GM23338 (cell line): ENCODE results near the gene VMP1.

Experiments used
- CREB1 ChIP-seq: fragments of 250-450 bp; sonication (Bioruptor Pico); IDR thresholded peaks from 2 replicates; pipeline ENCODE4 v1.5.0; 2020; ENCODE audit warnings: low read depth, mild to moderate bottlenecking, moderate library complexity
- EZH2 ChIP-seq: fragments of 200-600 bp; sonication (generic); IDR thresholded peaks from one replicate; pipeline ENCODE4 v1.8.0; 2017; ENCODE audit warnings: antibody characterized with exemption, mild to moderate bottlenecking, low read depth; ENCODE audit not compliant: unreplicated experiment
- EZH2phosphoT487 ChIP-seq: fragments of 200-600 bp; sonication (generic); IDR thresholded peaks from one replicate; pipeline ENCODE4 v1.8.1; 2018; ENCODE audit warnings: antibody characterized with exemption; ENCODE audit not compliant: unreplicated experiment
- JUNB ChIP-seq: IDR thresholded peaks from one replicate; pipeline ENCODE4 v1.6.1; 2016; ENCODE audit warnings: antibody characterized with exemption; ENCODE audit not compliant: unreplicated experiment
- NANOG ChIP-seq: IDR thresholded peaks from 2 replicates; pipeline ENCODE4 v1.6.1; 2016; ENCODE audit warnings: antibody characterized with exemption, borderline replicate concordance
- POLR2AphosphoS5 ChIP-seq: IDR thresholded peaks from 2 replicates; pipeline ENCODE4 v1.6.1; 2016; ENCODE audit warnings: antibody characterized with exemption, low read depth
- STAT1 ChIP-seq: IDR thresholded peaks from one replicate; pipeline ENCODE4 v1.6.1; 2016; ENCODE audit warnings: antibody characterized with exemption; ENCODE audit not compliant: unreplicated experiment
- ZNF114 ChIP-seq: fragments of 250-450 bp; sonication (Bioruptor Pico); IDR thresholded peaks from 2 replicates; pipeline ENCODE4 v1.5.0; 2020; ENCODE audit warnings: mild to moderate bottlenecking, moderate library complexity
- ZNF331 ChIP-seq: fragments of 250-450 bp; sonication (Bioruptor Pico); IDR thresholded peaks from 2 replicates; pipeline ENCODE4 v1.5.0; 2020; ENCODE audit warnings: low read depth, mild to moderate bottlenecking, moderate library complexity
- TF ChIP-seq, protein P1 (sequence below), 2 experiments: fragments of 200-600 bp in 1 of 2; sonication (generic) in 1 of 2; conservative IDR thresholded peaks; 2 replicates each; pipeline versions ENCODE4 v1.5.1 to v1.6.1; 2016 to 2017; ENCODE audit warnings: antibody characterized with exemption in 2 of 2, low read depth in 2 of 2, mild to moderate bottlenecking in 2 of 2, moderate library complexity in 1 of 2
- TF ChIP-seq, protein P2 (sequence below): IDR thresholded peaks from one replicate; pipeline ENCODE4 v1.6.1; 2018; ENCODE audit warnings: antibody characterized with exemption; ENCODE audit not compliant: unreplicated experiment
- TF ChIP-seq, protein P3 (sequence below): fragments of 250-450 bp; sonication (Bioruptor Pico); IDR thresholded peaks from 2 replicates; pipeline ENCODE4 v1.5.0; 2020; ENCODE audit warnings: mild to moderate bottlenecking, moderate library complexity

DNA sequence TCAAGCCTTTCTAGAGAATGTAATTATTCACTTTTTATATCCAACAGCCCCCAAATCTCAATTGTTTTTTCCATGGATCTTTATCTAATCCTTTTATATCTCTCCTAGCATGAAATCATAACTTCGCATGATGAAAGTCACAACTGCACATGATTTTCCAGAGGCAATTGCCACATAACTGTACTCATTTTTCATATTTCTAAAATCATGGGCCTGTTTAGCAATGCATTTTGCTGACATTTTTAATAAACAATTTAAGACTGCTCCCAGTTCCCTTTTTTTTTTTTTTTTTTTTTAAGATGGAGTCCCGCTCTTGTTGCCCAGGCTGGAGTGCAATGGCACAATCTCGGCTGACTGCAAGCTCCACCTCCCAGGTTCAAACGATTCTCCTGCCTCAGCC lies 83.5 kb downstream of the VMP1 start:
- TF ChIP-seq JUNB (no peak), ZNF331 (CRISPR knock-in tag) (no peak), EZH2phosphoT487 (no peak), ZNF114 (CRISPR knock-in tag) (no peak), EZH2 (no peak), CREB1 (CRISPR knock-in tag) (no peak), POLR2AphosphoS5 (no peak), NANOG (no peak), STAT1 (no peak)
- TF ChIP-seq, protein P1, sequence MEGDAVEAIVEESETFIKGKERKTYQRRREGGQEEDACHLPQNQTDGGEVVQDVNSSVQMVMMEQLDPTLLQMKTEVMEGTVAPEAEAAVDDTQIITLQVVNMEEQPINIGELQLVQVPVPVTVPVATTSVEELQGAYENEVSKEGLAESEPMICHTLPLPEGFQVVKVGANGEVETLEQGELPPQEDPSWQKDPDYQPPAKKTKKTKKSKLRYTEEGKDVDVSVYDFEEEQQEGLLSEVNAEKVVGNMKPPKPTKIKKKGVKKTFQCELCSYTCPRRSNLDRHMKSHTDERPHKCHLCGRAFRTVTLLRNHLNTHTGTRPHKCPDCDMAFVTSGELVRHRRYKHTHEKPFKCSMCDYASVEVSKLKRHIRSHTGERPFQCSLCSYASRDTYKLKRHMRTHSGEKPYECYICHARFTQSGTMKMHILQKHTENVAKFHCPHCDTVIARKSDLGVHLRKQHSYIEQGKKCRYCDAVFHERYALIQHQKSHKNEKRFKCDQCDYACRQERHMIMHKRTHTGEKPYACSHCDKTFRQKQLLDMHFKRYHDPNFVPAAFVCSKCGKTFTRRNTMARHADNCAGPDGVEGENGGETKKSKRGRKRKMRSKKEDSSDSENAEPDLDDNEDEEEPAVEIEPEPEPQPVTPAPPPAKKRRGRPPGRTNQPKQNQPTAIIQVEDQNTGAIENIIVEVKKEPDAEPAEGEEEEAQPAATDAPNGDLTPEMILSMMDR (conservative IDR thresholded peaks at IDR 0.05; ENCODE audit: low read depth in 2 of 2) = no peak
- TF ChIP-seq, protein P2, sequence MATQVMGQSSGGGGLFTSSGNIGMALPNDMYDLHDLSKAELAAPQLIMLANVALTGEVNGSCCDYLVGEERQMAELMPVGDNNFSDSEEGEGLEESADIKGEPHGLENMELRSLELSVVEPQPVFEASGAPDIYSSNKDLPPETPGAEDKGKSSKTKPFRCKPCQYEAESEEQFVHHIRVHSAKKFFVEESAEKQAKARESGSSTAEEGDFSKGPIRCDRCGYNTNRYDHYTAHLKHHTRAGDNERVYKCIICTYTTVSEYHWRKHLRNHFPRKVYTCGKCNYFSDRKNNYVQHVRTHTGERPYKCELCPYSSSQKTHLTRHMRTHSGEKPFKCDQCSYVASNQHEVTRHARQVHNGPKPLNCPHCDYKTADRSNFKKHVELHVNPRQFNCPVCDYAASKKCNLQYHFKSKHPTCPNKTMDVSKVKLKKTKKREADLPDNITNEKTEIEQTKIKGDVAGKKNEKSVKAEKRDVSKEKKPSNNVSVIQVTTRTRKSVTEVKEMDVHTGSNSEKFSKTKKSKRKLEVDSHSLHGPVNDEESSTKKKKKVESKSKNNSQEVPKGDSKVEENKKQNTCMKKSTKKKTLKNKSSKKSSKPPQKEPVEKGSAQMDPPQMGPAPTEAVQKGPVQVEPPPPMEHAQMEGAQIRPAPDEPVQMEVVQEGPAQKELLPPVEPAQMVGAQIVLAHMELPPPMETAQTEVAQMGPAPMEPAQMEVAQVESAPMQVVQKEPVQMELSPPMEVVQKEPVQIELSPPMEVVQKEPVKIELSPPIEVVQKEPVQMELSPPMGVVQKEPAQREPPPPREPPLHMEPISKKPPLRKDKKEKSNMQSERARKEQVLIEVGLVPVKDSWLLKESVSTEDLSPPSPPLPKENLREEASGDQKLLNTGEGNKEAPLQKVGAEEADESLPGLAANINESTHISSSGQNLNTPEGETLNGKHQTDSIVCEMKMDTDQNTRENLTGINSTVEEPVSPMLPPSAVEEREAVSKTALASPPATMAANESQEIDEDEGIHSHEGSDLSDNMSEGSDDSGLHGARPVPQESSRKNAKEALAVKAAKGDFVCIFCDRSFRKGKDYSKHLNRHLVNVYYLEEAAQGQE = no peak
- TF ChIP-seq, protein P3, sequence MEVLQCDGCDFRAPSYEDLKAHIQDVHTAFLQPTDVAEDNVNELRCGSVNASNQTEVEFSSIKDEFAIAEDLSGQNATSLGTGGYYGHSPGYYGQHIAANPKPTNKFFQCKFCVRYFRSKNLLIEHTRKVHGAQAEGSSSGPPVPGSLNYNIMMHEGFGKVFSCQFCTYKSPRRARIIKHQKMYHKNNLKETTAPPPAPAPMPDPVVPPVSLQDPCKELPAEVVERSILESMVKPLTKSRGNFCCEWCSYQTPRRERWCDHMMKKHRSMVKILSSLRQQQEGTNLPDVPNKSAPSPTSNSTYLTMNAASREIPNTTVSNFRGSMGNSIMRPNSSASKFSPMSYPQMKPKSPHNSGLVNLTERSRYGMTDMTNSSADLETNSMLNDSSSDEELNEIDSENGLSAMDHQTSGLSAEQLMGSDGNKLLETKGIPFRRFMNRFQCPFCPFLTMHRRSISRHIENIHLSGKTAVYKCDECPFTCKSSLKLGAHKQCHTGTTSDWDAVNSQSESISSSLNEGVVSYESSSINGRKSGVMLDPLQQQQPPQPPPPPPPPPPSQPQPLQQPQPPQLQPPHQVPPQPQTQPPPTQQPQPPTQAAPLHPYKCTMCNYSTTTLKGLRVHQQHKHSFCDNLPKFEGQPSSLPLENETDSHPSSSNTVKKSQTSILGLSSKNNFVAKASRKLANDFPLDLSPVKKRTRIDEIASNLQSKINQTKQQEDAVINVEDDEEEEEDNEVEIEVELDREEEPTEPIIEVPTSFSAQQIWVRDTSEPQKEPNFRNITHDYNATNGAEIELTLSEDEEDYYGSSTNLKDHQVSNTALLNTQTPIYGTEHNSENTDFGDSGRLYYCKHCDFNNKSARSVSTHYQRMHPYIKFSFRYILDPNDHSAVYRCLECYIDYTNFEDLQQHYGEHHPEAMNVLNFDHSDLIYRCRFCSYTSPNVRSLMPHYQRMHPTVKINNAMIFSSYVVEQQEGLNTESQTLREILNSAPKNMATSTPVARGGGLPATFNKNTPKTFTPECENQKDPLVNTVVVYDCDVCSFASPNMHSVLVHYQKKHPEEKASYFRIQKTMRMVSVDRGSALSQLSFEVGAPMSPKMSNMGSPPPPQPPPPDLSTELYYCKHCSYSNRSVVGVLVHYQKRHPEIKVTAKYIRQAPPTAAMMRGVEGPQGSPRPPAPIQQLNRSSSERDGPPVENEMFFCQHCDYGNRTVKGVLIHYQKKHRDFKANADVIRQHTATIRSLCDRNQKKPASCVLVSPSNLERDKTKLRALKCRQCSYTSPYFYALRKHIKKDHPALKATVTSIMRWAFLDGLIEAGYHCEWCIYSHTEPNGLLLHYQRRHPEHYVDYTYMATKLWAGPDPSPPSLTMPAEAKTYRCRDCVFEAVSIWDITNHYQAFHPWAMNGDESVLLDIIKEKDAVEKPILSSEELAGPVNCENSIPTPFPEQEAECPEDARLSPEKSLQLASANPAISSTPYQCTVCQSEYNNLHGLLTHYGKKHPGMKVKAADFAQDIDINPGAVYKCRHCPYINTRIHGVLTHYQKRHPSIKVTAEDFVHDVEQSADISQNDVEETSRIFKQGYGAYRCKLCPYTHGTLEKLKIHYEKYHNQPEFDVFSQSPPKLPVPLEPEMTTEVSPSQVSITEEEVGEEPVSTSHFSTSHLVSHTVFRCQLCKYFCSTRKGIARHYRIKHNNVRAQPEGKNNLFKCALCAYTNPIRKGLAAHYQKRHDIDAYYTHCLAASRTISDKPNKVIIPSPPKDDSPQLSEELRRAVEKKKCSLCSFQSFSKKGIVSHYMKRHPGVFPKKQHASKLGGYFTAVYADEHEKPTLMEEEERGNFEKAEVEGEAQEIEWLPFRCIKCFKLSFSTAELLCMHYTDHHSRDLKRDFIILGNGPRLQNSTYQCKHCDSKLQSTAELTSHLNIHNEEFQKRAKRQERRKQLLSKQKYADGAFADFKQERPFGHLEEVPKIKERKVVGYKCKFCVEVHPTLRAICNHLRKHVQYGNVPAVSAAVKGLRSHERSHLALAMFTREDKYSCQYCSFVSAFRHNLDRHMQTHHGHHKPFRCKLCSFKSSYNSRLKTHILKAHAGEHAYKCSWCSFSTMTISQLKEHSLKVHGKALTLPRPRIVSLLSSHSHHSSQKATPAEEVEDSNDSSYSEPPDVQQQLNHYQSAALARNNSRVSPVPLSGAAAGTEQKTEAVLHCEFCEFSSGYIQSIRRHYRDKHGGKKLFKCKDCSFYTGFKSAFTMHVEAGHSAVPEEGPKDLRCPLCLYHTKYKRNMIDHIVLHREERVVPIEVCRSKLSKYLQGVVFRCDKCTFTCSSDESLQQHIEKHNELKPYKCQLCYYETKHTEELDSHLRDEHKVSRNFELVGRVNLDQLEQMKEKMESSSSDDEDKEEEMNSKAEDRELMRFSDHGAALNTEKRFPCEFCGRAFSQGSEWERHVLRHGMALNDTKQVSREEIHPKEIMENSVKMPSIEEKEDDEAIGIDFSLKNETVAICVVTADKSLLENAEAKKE (CRISPR knock-in tag) = no peak
